ENCODE measurements around the gene HOXD8.
A peak's percentile ranks its signal among the peaks of the same experiment; 100 is the strongest.

The HOXD8 gene

GRCh38 chr2:176130957-176131847 is 1.7 kb downstream of the HOXD8 start:
- no peak for DNase-seq (ENCODE audit: low spot score)

DNA sequence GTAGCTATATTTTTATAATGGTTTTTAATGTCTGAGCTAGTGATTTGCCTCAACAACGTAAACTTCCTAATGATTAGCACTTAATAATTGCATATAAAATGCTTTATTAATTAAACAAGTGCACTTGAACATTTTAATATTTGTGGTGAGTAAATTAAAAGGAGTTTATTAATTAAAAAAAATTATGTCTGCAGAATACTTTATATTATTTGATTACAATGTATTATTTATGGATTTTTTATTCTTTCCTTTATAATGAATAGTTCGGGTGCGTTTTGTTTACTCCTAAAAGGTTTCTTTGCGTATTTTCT is 2.3 kb downstream of the HOXD8 start:
- DNase-seq (ENCODE audit: low spot score) = no peak

DNA sequence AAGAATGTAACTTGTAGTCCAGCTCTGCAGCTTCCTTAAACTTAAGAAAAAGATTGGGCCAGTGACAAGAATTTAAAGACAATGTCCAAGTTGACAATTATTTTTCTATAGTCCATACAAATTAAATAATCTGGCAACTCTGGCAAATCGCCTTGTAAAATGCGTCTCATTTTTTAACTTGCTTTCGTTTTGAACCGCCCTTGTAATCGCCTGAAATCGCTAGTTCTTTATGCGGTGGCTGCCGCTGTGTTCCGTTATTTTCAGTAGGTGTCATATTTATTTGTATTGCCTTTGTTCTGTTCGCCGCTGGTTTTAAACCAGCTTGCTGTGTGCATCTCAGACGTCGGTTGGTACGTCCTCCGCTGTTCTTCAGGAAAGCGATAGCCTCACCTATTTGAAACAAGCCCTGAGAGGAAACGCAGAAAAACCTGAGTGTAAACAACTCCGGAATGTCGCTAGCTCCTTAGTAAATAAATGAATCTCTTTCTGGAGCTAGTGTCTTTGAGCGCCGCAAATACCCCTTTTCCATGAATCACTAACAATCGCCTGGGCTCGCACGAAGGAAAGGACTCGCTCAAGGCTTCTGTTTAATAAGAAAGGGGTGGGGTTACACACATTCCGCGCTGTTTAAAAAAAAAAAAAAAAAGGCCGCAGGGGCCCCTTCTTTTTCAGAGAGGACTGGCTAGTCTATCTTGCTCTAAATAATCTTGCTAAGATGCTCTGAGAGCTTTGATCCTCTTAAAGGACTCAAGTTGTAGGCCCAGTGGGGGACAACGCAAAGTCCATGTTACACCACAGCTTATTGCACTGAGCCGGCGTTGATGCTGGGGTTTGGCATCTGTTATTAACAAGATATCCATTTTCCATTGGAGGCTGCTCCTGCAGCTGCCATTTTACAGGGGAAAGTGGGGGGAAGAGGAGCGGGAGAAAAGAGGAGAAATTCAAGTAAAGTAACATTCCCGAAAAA is 3.0 kb downstream of the HOXD8 start:
- DNase-seq (ENCODE audit: low spot score) = no peak

DNA sequence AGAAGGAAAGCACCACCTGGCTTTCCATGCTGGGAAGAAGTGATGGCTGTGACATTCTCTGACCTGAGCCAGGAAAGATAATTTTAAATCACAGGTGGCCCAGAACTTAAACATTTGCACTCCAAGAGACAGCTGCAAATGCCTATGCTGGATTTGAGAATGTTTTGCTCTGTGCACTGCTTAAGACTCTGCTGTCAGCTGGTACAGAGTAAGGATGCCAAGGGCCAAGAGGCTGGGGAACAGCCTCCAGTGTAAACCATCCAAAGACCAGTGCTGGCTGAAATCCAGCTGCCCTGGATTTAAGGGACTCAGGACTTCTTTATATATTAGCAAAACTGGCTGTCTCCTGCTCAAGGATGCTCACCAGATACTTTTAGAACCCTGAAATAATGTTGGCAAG is 3.9 kb downstream of the HOXD8 start:
- no peak for DNase-seq (ENCODE audit: low spot score)

DNA sequence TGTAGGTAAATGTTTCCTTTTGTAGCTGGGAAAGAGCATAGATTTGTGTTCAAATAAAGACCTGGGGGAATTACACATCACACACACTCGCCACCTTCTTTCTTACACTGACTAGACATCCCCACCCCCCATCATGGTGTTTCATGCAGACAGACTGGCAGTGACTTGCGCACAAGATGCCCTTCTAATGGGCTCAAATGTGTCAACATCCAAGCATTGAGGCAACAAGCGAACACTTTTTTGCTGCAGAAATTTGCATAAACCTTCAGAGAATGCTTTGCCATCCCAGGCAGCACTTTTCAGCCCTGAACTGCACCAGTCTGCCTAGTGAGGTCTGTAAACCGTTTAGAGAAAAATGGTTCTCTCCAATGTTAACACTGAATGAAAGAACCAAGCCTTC is 4.5 kb downstream of the HOXD8 start:
- no peak for DNase-seq (ENCODE audit: low spot score)

DNA sequence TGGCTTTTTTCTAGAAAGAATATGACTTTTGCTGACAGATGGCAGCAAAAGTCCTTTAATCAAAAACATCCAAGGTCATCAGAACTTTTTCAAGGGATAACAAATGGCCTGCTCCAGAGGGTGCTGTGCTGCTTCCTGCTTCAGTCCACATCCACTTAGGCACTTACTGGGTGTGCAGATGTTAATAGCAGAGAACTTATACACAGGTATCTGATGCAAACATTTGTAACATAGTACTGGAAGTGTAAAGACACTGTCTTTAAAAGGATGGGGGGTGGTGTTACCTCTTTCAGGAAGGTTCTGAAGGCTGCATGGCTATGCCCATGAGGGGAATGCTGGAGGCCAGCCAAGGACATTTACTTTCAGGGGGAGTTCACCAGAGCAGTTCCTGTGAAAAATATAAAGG is 5.5 kb downstream of the HOXD8 start:
- DNase-seq (ENCODE audit: low spot score) = no peak

DNA sequence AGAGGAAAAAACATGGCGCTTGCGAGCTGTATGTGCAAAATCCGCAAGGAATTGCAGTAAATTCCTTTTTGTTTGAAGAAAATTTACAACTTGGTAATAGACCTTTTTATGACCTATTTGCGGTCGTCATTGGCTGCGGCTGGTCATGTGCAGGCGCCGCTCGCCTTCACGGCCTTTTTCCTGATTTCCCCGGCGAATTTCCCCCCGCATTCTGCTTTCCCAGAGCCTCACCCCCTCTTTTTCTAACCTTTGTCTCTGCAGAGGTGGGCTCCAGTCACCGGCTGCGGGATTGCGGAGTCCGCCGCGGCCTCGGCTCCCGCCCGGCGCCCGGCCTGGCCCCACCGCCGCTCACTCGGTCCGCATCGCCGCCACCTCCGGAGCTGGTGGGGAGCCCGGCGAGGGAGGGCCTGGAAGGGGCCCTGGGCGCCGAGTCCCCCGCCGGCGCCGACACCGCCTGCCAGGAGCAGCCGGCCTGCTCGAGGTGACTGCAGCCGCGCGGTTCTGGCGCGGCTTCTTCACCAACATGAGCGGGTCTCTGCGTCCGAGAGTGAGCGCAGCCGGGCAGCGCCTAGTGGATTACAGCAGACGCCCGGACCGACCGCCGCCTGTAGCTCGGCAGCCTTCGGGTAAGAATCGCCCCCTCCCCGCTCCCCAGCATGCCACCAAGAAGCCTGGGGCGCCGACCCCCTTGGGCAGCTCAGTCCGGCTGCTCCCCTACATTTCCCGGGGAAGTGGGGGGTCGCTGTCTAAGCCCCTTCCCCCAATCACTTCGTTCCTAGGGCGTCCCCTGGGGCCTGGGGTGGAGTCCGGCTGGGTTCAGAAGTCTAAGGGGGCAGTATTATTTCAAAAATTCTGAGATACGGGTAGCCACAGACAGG is 7.1 kb downstream of the HOXD8 start:
- DNase-seq (ENCODE audit: low spot score) = no peak

GRCh38 chr2:176137252-176137580 is 7.7 kb downstream of the HOXD8 start:
- DNase-seq (ENCODE audit: low spot score) = no peak

- no peak for DNase-seq (ENCODE audit: low spot score)
Measured at GRCh38 chr2:176137906-176138305, 8.4 kb downstream of the HOXD8 start.

GRCh38 chr2:176138526-176138922 is 9.0 kb downstream of the HOXD8 start:
- no peak for DNase-seq (ENCODE audit: low spot score)

- DNase-seq (ENCODE audit: low spot score) = no peak
Measured at GRCh38 chr2:176138923-176139660, 9.6 kb downstream of the HOXD8 start.

GRCh38 chr2:176139661-176140512 is 10.4 kb downstream of the HOXD8 start:
- no peak for DNase-seq (ENCODE audit: low spot score)

DNA sequence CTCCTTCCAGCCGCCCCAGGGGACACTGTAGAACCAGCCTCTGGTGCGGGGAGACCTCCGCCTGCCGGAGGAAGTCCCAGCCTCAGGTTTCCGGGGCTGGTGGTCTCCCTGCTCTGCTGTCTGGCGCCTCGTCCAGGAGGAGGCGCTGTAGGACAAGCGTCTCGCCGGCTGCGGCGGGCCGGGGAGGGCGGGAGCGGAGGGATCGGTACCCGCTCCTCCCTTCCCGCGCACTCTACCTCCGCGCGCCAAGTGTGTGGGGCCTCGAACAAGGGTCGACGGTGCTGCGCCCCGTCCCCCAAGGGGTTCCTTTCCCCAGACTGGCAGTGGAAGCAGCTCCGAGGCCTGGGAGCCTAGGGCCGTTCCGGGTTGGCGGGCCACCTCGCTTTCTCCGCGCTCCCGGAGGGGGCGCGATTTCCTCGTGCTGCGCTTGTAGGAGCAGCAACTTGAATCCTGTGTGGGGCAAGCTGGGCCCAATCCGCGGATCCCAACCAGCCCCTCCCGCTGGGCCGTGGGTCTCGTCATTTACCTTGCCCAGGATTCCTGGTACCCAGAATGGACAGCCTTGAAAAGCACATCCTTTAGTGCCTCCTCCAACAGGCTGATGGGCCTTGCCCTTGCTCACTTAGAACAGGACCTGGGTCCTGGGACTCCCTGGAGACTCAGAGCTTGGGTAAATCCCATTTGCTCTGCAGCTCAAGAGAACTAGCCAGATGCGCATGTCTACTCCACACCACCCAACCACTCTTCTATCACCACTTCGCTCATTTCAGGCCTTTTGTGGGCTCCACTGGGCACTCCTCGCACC is 11.2 kb downstream of the HOXD8 start:
- DNase-seq (ENCODE audit: low spot score) = peak; percentile 34

GRCh38 chr2:176142281-176142680 is 12.8 kb downstream of the HOXD8 start:
- DNase-seq (ENCODE audit: low spot score) = no peak

DNA sequence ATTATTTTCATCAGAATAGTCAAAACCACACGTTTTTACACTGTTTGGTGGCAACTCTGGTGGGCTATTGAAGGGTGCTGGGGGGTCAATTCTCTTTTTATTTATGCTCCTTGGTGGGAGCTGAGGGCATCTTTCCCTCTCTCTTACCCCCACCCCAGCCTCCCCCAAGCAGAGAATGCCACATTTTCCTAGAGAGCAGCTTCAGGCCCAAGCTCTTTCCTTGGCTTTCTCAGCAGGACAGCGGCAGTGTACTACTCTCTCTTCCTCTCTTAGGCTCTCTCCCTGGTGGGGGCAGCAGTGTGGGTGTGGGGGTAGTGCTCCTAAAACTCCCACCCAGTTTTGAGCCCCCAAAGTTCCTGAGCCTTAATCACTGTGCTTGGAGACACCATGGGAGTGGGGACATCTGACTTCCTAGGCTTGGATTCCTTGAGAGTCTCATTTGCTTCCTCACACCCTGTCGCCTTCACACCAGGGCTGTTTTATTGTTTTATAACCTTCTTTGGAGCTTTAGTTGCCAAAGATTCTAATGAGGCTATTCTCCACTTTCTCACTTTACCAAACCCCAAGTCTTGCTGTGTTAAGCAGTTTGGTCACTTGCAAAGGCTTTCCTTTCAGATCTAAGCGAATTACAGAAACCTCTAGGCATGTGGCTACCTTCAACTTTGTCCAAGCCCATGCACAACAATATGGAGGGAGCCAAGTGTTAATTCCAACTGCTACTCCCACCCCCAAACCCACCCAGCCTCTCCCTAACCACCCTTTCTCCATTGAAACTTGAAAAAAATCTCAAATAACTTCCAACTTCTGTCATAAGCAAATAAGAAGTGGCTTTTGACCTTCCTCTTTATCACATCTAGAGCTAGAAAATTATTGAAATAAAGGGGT is 15.8 kb downstream of the HOXD8 start:
- DNase-seq (ENCODE audit: low spot score) = no peak

DNA sequence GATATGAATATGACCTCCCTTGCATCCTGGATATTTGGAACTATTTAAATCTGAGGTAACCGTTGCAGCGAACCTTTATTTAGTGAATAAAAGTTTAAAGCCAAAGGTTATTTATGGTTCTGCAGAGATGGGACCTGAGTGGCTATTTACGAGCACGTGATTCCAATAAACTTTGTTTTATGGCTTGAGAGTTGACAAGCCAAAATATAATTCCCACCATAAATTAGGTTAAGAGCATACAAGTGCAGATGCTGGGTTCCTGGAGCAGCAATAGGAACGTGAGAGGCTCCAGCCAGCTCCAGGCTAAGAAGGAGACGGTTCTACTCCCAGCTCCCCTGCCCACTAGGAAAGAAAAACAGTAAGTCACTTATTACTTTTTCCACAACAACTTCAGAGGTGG is 16.6 kb downstream of the HOXD8 start:
- DNase-seq (ENCODE audit: low spot score) = no peak

DNA sequence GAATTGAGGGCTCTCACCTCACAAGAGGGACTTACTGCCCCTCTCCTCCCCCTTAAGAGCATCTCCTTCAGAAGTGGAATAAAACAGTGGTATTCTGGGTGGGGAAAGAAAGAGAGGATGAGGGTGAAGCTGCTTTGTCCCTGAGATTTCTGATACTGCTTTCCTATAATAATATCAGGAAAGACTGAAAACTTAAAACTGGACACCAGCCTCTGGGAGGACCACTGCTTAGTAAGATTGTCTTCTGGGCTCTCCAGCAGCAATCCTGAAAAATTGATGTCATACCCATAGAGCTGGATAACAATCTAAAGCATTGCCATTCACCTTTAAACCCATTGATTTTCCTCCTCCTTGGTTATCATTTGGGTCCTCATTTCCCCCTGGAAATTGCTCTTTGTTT is 17.1 kb downstream of the HOXD8 start:
- DNase-seq (ENCODE audit: low spot score) = no peak

GRCh38 chr2:176147210-176147799 is 17.8 kb downstream of the HOXD8 start:
- DNase-seq (ENCODE audit: low spot score) = no peak
